ENCODE data around the gene CFLAR.

CFLAR gene

GRCh38 chr2:201116115-201116958 lies at the start of gene CFLAR:
TSS of gene CFLAR (plus strand) at chr2:201116164. CDS start at chr2:201129866, 13,702 bp downstream.
- DNase-seq (ENCODE audit: low read depth in 2 of 2) = peak; percentile 76 to 81
- TF ChIP-seq CTCF (IDR thresholded peaks at IDR 0.05; ENCODE audit: low read depth, low read length) = no peak
- H3K4me3 ChIP-seq (replicated peaks in 1 of 2; ENCODE audit: low read depth in 2 of 2, low read length in 2 of 2) = peak within 1 kb of the TSS; percentile 76 to 79

GRCh38 chr2:201070948-201071478 lies 45.0 kb upstream of the CFLAR start:
- H3K4me3 ChIP-seq (replicated peaks in 1 of 2; ENCODE audit: low read depth in 2 of 2, low read length in 2 of 2) = peak overlapping the region; percentile 97 to 100
- TF ChIP-seq CTCF (IDR thresholded peaks at IDR 0.05; ENCODE audit: low read depth, low read length) = no peak
- DNase-seq (ENCODE audit: low read depth in 2 of 2) = peak; percentile 10 to 33

GRCh38 chr2:201071479-201072200 lies 44.3 kb upstream of the CFLAR start, which contains the start of the genes HYCC2 and NDUFB3:
TSS of gene HYCC2 (minus strand) at chr2:201071671. CDS start at chr2:201024009, 47,662 bp downstream.
TSS of gene NDUFB3 (plus strand) at chr2:201072001. CDS start at chr2:201078883, 6,882 bp downstream.
- peak; percentile 29 for TF ChIP-seq CTCF (IDR thresholded peaks at IDR 0.05; ENCODE audit: low read depth, low read length)
- H3K4me3 ChIP-seq (replicated peaks in 1 of 2; ENCODE audit: low read depth in 2 of 2, low read length in 2 of 2) = peak within 1 kb of the TSS; percentile 97 to 100

GRCh38 chr2:201072201-201072530 lies 43.8 kb upstream of the CFLAR start:
- no peak for DNase-seq (ENCODE audit: low read depth in 2 of 2)
- TF ChIP-seq CTCF (IDR thresholded peaks at IDR 0.05; ENCODE audit: low read depth, low read length) = no peak
- peak overlapping the region; percentile 97 to 100 for H3K4me3 ChIP-seq (replicated peaks in 1 of 2; ENCODE audit: low read depth in 2 of 2, low read length in 2 of 2)

More at GRCh38 chr2:201071479-201072200, 44.3 kb upstream of the CFLAR start, which contains the start of the genes HYCC2 and NDUFB3:
- DNase-seq (ENCODE audit: low read depth in 2 of 2) = peak; percentile 95 to 97

- no peak for DNase-seq (ENCODE audit: low read depth in 2 of 2)
- no peak for TF ChIP-seq CTCF (IDR thresholded peaks at IDR 0.05; ENCODE audit: low read depth, low read length)
- no peak overlapping the region for H3K4me3 ChIP-seq (replicated peaks in 1 of 2; ENCODE audit: low read depth in 2 of 2, low read length in 2 of 2)
Measured at GRCh38 chr2:201073071-201073470, 42.9 kb upstream of the CFLAR start.

GRCh38 chr2:201074996-201075395 lies 41.0 kb upstream of the CFLAR start:
- TF ChIP-seq CTCF (IDR thresholded peaks at IDR 0.05; ENCODE audit: low read depth, low read length) = no peak
- no peak for DNase-seq (ENCODE audit: low read depth in 2 of 2)
- H3K4me3 ChIP-seq (replicated peaks in 1 of 2; ENCODE audit: low read depth in 2 of 2, low read length in 2 of 2) = no peak overlapping the region
